GM18505 (cell line): ENCODE results near the gene TEDC2.

ENCODE experiments used
- ATAC-seq: cut with Tn5 transposase; IDR thresholded peaks from one replicate; pipeline ENCODE4 v1.9.1; 2021; ENCODE audit not compliant: unreplicated experiment
- POLR2A ChIP-seq: IDR thresholded peaks from 4 replicates; pipeline ENCODE4 v1.6.1; 2011; ENCODE audit warnings: borderline replicate concordance; ENCODE audit not compliant: insufficient read depth, insufficient read length; ENCODE audit errors: extremely low read depth

Gene TEDC2

GRCh38 chr16:2507052-2507659, 47.2 kb downstream of the TEDC2 start:
- TF ChIP-seq POLR2A: peak; percentile 31
- ATAC-seq: peak; percentile 48

- peak; percentile 13 for ATAC-seq
- TF ChIP-seq POLR2A: no peak
Observed at GRCh38 chr16:2507665-2508064, 47.8 kb downstream of the TEDC2 start.

- no peak for ATAC-seq
Observed at GRCh38 chr16:2508722-2509400, 49.0 kb downstream of the TEDC2 start.

GRCh38 chr16:2511128-2511800, 51.4 kb downstream of the TEDC2 start:
- no peak for TF ChIP-seq POLR2A
- no peak for ATAC-seq

More at GRCh38 chr16:2508722-2509400, 49.0 kb downstream of the TEDC2 start:
- no peak for TF ChIP-seq POLR2A

- no peak for TF ChIP-seq POLR2A
- ATAC-seq: no peak
Observed at GRCh38 chr16:2511996-2512734, 52.3 kb downstream of the TEDC2 start.

GRCh38 chr16:2512735-2513404, 53.0 kb downstream of the TEDC2 start:
- no peak for ATAC-seq
- TF ChIP-seq POLR2A: no peak

- peak; percentile 95 for TF ChIP-seq POLR2A
- peak; percentile 69 for ATAC-seq
Observed at GRCh38 chr16:2513405-2514332, 53.8 kb downstream of the TEDC2 start, which contains the start of gene ATP6V0C. TSS of gene ATP6V0C (plus strand) at chr16:2513952. CDS start at chr16:2514104, 152 bp downstream.
